C4-2B (cell line): ENCODE data around the gene TMEM167A.

ENCODE experiments used
- ZFX ChIP-seq: fragments of 450-650 bp; IDR thresholded peaks from 2 replicates; pipeline ENCODE4 v1.6.1; 2017
- TF ChIP-seq, protein P1 (sequence below): fragments of 450-650 bp; conservative IDR thresholded peaks from 2 replicates; pipeline ENCODE4 v1.5.1; 2017; ENCODE audit warnings: mild to moderate bottlenecking

DNA sequence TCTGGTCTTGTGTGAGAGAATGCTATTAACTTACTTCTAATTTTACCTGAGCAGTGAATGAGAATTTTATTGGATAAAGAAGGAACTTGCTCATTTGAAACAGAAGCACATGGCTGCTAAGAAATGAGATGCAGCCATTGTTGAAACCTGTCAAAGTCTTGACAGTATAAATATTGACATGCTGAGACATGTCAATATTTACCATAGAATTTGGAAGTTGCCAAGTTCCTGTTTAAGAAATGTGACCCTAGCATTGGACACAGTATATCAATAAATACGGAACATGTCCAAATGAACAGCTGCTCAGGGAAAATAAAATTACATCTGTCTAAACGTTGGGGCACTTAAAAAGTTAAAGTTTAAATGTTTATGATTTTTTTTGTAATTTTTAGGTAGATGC is 7.9 kb upstream of the TMEM167A start:
- TF ChIP-seq, protein P1, sequence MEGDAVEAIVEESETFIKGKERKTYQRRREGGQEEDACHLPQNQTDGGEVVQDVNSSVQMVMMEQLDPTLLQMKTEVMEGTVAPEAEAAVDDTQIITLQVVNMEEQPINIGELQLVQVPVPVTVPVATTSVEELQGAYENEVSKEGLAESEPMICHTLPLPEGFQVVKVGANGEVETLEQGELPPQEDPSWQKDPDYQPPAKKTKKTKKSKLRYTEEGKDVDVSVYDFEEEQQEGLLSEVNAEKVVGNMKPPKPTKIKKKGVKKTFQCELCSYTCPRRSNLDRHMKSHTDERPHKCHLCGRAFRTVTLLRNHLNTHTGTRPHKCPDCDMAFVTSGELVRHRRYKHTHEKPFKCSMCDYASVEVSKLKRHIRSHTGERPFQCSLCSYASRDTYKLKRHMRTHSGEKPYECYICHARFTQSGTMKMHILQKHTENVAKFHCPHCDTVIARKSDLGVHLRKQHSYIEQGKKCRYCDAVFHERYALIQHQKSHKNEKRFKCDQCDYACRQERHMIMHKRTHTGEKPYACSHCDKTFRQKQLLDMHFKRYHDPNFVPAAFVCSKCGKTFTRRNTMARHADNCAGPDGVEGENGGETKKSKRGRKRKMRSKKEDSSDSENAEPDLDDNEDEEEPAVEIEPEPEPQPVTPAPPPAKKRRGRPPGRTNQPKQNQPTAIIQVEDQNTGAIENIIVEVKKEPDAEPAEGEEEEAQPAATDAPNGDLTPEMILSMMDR: no peak
- TF ChIP-seq ZFX: no peak
